ENCODE measurements around the gene RAD51D. TPM values are rescaled to one million over a fixed set of nuclear protein-coding genes. Genes with fewer than 3 reads are reported as not detected.

The RAD51D gene
- polyA plus RNA-seq, 1 donor (not counting 4 experiments of a cell fraction or from before 2014, with no cell fraction given): 4.9 TPM

DNA sequence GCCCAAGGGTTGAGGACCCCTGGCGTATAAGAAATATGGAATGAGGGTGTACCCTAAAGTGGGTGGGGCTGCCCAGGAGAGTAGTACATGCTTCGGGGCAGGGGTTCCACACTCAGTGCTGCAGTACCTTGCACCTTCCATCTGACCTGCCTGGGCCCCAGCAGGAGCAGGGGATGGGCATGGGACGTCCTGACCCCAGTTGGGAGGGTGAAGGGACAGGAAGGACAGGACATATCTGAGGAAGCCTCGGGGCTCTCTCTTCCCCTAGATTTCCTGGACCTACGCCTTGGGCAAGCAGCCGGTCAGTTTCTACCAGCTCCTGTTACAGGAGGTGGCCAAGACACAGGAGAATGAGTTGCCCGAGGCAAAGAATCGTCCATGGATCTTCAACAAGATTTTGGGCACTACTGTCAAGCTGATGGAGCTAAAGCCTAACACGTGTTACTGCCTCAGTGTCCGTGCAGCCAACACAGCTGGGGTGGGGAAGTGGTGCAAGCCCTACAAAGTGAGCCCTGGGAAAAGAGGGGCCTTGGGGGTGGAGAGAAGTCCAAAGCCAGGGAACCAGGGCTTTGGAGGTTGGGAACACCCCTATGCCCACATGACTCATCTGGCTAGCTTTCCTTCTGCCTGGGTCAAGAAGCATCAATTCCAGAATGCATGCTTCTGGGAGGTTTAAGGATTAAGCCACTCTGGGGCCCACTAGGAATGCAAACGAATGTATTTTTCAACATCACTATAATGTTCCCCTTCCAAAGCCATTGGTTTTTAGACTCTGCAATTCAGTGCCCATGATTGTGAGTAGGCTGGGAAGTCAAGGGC lies 9.7 kb upstream of the RAD51D start:
- FAIRE-seq (no peak), DNase-seq (ENCODE audit: low read depth, low spot score) (no peak)
- Histone ChIP-seq H3K27ac (ENCODE audit: control insufficient read depth, insufficient read depth, low read length) (no peak overlapping the region), H3K79me2 (ENCODE audit: control insufficient read depth, insufficient read depth, low read length) (no peaks in the 10 kb centered on the region), H4K20me1 (ENCODE audit: control insufficient read depth, extremely low read depth, insufficient read depth, low read length) (no peaks in the 10 kb centered on the region), H3K4me3 (ENCODE audit: control insufficient read depth in 2 of 3, extremely low read depth in 1 of 3, insufficient read depth in 2 of 3, low read depth in 1 of 3, low read length in 3 of 3) (no peak overlapping the region), H3K27me3 (ENCODE audit: control insufficient read depth, extremely low read depth, insufficient read depth, low read length) (no peaks in the 10 kb centered on the region), H3K9me1 (ENCODE audit: control insufficient read depth, extremely low read depth, insufficient read depth, low read length) (peaks cover 2% of the 10 kb centered on the region), H3K4me2 (ENCODE audit: control insufficient read depth, extremely low read depth, insufficient read depth, low read depth, low read length) (no peak overlapping the region), H3K9me3 (ENCODE audit: control insufficient read depth, low read depth, low read length) (no peaks in the 10 kb centered on the region), H3K36me3 (ENCODE audit: control insufficient read depth in 2 of 2, extremely low read depth in 1 of 2, insufficient read depth in 2 of 2, low read length in 2 of 2) (peaks cover 8 to 29% of the 10 kb centered on the region in 2 experiments), H3K9ac (ENCODE audit: control insufficient read depth, extremely low read depth, insufficient read depth, low read length) (no peak overlapping the region), H3K4me1 (ENCODE audit: control insufficient read depth, extremely low read depth, insufficient read depth, low read length) (no peaks in the 10 kb centered on the region), H2AFZ (ENCODE audit: control insufficient read depth, low read length) (no peak overlapping the region)
- dilution Hi-C loops (cut with MboI; ENCODE audit: extremely low pct_ligation_motif_present, low sequenced_read_pairs): no loop called here
- TF ChIP-seq, protein P1, sequence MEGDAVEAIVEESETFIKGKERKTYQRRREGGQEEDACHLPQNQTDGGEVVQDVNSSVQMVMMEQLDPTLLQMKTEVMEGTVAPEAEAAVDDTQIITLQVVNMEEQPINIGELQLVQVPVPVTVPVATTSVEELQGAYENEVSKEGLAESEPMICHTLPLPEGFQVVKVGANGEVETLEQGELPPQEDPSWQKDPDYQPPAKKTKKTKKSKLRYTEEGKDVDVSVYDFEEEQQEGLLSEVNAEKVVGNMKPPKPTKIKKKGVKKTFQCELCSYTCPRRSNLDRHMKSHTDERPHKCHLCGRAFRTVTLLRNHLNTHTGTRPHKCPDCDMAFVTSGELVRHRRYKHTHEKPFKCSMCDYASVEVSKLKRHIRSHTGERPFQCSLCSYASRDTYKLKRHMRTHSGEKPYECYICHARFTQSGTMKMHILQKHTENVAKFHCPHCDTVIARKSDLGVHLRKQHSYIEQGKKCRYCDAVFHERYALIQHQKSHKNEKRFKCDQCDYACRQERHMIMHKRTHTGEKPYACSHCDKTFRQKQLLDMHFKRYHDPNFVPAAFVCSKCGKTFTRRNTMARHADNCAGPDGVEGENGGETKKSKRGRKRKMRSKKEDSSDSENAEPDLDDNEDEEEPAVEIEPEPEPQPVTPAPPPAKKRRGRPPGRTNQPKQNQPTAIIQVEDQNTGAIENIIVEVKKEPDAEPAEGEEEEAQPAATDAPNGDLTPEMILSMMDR (optimal IDR thresholded peaks at IDR 0.05 in 1 of 3, IDR thresholded peaks at IDR 0.05 in 1 of 3, conservative IDR thresholded peaks at IDR 0.05 in 1 of 3; ENCODE audit: extremely low read depth in 1 of 3, insufficient read depth in 2 of 3, low read length in 3 of 3): no peak
- TF ChIP-seq EZH2 (IDR thresholded peaks at IDR 0.05; ENCODE audit: low read length): no peak

DNA sequence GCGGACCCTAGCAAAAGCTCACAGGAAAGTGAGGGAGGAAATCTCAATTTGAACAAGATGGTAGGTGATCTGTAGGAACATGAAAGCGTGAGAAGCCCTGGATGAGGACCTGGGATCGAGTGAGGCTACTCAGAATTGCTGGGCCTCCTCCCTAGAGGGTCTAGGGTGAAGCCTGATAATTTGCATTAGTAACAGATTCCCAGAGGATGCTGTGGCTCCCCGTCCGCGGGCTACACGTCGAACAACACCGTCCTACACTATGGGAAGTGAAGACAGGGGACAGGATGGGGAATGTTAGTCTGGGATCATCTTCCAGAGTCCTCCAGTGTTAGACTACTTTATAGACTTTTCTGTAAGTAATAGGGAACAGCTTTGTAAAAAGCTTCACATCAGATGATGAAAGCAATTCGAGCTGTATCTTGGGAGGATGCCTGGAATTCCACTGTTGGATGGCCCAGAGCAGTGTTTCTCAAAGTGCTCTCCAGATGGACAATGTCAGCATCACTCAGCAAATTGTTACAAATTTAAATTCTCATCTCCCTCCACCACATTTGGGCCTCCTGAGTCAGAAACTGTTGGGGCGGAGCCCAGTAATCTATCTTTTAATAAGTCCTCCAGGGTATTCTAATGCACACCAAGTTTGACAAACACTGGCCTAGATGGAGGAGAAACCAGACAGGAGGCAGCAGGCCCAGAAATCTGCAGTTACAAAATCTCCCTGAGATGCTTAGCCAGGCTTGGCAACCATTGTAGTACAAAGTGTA lies 8.3 kb upstream of the RAD51D start:
- TF ChIP-seq, protein P1 (optimal IDR thresholded peaks at IDR 0.05 in 1 of 3, IDR thresholded peaks at IDR 0.05 in 1 of 3, conservative IDR thresholded peaks at IDR 0.05 in 1 of 3; ENCODE audit: extremely low read depth in 1 of 3, insufficient read depth in 2 of 3, low read length in 3 of 3): no peak
- TF ChIP-seq EZH2 (IDR thresholded peaks at IDR 0.05; ENCODE audit: low read length): no peak
- Histone ChIP-seq H3K79me2 (ENCODE audit: control insufficient read depth, insufficient read depth, low read length) (no peaks in the 10 kb centered on the region), H3K9me1 (ENCODE audit: control insufficient read depth, extremely low read depth, insufficient read depth, low read length) (peaks cover 2% of the 10 kb centered on the region), H3K36me3 (ENCODE audit: control insufficient read depth in 2 of 2, extremely low read depth in 1 of 2, insufficient read depth in 2 of 2, low read length in 2 of 2) (peaks cover 4 to 19% of the 10 kb centered on the region in 2 experiments), H2AFZ (ENCODE audit: control insufficient read depth, low read length) (no peak overlapping the region), H3K4me1 (ENCODE audit: control insufficient read depth, extremely low read depth, insufficient read depth, low read length) (no peaks in the 10 kb centered on the region), H3K27me3 (ENCODE audit: control insufficient read depth, extremely low read depth, insufficient read depth, low read length) (no peaks in the 10 kb centered on the region), H3K27ac (ENCODE audit: control insufficient read depth, insufficient read depth, low read length) (no peak overlapping the region), H3K9ac (ENCODE audit: control insufficient read depth, extremely low read depth, insufficient read depth, low read length) (no peak overlapping the region), H3K4me3 (ENCODE audit: control insufficient read depth in 2 of 3, extremely low read depth in 1 of 3, insufficient read depth in 2 of 3, low read depth in 1 of 3, low read length in 3 of 3) (no peak overlapping the region), H3K9me3 (ENCODE audit: control insufficient read depth, low read depth, low read length) (no peaks in the 10 kb centered on the region), H3K4me2 (ENCODE audit: control insufficient read depth, extremely low read depth, insufficient read depth, low read depth, low read length) (no peak overlapping the region), H4K20me1 (ENCODE audit: control insufficient read depth, extremely low read depth, insufficient read depth, low read length) (no peaks in the 10 kb centered on the region)
- DNase-seq (ENCODE audit: low read depth, low spot score): no peak
- no peak for FAIRE-seq
- dilution Hi-C loops (cut with MboI; ENCODE audit: extremely low pct_ligation_motif_present, low sequenced_read_pairs): no loop called here

Measured in keratinocyte (primary cell).